DND-41 (cell line): ENCODE results near the gene PNMA8A.
A peak's percentile ranks its signal among the peaks of the same experiment; 100 is the strongest.

Source experiments
- ATAC-seq: fragments of 200-7000 bp; cut with Tn5 transposase; 3 replicates; pipeline ENCODE4 v1.9.1; 2021; ENCODE audit warnings: low read depth; ENCODE audit not compliant: insufficient read depth
- DNase-seq: peaks from one replicate; pipeline ENCODE4 v3.0.0-alpha.2; 2020
- H2AFZ ChIP-seq: 2 replicates; pipeline ENCODE4 v1.6.0; 2012; ENCODE audit warnings: low read depth, low read length
- H3K27ac ChIP-seq: 2 replicates; pipeline ENCODE4 v1.5.1; 2012; ENCODE audit warnings: low read length, inconsistent platforms
- H3K27me3 ChIP-seq: fragments of 200-600 bp; sonication (generic); 2 replicates; pipeline ENCODE4 v1.6.0; 2012; ENCODE audit warnings: low read length, mild to moderate bottlenecking, inconsistent platforms; ENCODE audit not compliant: insufficient read depth, poor library complexity
- H3K36me3 ChIP-seq: 2 replicates; pipeline ENCODE4 v1.5.1; 2012; ENCODE audit warnings: low read length, inconsistent platforms; ENCODE audit not compliant: insufficient read depth
- H3K4me1 ChIP-seq: 2 replicates; pipeline ENCODE4 v1.5.1; 2012; ENCODE audit warnings: mild to moderate bottlenecking, low read length; ENCODE audit not compliant: insufficient read depth
- H3K4me2 ChIP-seq: 2 replicates; pipeline ENCODE4 v1.6.0; 2012; ENCODE audit warnings: mild to moderate bottlenecking, moderate library complexity, low read length, inconsistent platforms; ENCODE audit not compliant: insufficient read depth
- H3K4me3 ChIP-seq, 2 experiments: fragments of 200-600 bp in 1 of 2; shearing (Covaris generic) in 1 of 2; 2 replicates each; pipeline ENCODE4 v1.5.1; 2012 to 2016; ENCODE audit warnings: inconsistent platforms in 2 of 2, low read length in 2 of 2, mild to moderate bottlenecking in 2 of 2, low read depth in 1 of 2, moderate library complexity in 1 of 2
- H3K79me2 ChIP-seq: 2 replicates; pipeline ENCODE4 v1.6.0; 2012; ENCODE audit warnings: low read length, inconsistent platforms; ENCODE audit not compliant: insufficient read depth
- H3K9ac ChIP-seq: 2 replicates; pipeline ENCODE4 v1.6.0; 2012; ENCODE audit warnings: low read depth, mild to moderate bottlenecking, inconsistent platforms, low read length, moderate library complexity
- H3K9me3 ChIP-seq: 2 replicates; pipeline ENCODE4 v1.5.1; 2012; ENCODE audit warnings: low read length, moderate library complexity, mild to moderate bottlenecking, inconsistent platforms; ENCODE audit not compliant: insufficient read depth, severe bottlenecking
- H4K20me1 ChIP-seq: 2 replicates; pipeline ENCODE4 v1.6.0; 2012; ENCODE audit warnings: low read length; ENCODE audit not compliant: insufficient read depth
- EZH2 ChIP-seq: IDR thresholded peaks from 3 replicates; pipeline ENCODE4 v1.6.1; 2012; ENCODE audit warnings: borderline replicate concordance, low read depth, mild to moderate bottlenecking, moderate library complexity, low read length, inconsistent platforms; ENCODE audit not compliant: severe bottlenecking
- TF ChIP-seq, protein P1 (sequence below): IDR thresholded peaks from 2 replicates; pipeline ENCODE4 v1.5.1; 2012; ENCODE audit warnings: borderline replicate concordance, low read length, moderate library complexity, mild to moderate bottlenecking; ENCODE audit not compliant: poor library complexity, severe bottlenecking; ENCODE audit errors: extremely low read depth

Gene PNMA8A

DNA sequence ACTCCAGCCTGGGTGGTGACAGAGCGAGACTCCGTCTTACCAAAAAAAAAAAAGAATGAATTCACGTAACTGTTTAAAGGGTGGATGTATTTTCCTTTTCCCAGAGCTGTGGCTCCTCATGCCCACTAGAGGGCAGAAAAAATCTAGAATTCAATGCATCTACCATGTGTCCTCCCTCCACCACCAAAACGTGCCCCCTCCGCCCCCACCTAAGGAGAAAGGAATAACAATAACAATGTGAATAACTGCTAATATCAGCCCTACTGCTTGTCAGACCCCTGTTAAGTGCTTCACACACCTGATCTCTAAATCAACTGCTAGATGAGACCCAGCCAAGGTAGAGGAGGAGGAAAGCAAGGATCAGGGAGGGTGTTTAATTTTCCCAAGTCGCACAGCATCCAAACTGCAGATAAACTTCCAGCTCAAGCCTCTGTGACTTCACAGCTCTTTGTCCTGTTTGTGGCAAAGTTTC, 44.6 kb upstream of the PNMA8A start:
- no peaks in the 10 kb centered on the region for H3K79me2 ChIP-seq
- no peaks in the 10 kb centered on the region for H4K20me1 ChIP-seq
- DNase-seq (peak; percentile 34), ATAC-seq (peak; percentile 72; the same call in 2 of the 3 replicates)
- H3K27ac ChIP-seq, result no peak overlapping the region
- no peaks in the 10 kb centered on the region for H3K4me1 ChIP-seq
- H3K9ac ChIP-seq, result no peak overlapping the region
- H3K9me3 ChIP-seq, result no peaks in the 10 kb centered on the region
- no peak overlapping the region for H2AFZ ChIP-seq
- H3K4me3 ChIP-seq, result no peak overlapping the region
- no peaks in the 10 kb centered on the region for H3K27me3 ChIP-seq
- no peak overlapping the region for H3K4me2 ChIP-seq
- H3K36me3 ChIP-seq, result no peaks in the 10 kb centered on the region
- TF ChIP-seq, protein P1, sequence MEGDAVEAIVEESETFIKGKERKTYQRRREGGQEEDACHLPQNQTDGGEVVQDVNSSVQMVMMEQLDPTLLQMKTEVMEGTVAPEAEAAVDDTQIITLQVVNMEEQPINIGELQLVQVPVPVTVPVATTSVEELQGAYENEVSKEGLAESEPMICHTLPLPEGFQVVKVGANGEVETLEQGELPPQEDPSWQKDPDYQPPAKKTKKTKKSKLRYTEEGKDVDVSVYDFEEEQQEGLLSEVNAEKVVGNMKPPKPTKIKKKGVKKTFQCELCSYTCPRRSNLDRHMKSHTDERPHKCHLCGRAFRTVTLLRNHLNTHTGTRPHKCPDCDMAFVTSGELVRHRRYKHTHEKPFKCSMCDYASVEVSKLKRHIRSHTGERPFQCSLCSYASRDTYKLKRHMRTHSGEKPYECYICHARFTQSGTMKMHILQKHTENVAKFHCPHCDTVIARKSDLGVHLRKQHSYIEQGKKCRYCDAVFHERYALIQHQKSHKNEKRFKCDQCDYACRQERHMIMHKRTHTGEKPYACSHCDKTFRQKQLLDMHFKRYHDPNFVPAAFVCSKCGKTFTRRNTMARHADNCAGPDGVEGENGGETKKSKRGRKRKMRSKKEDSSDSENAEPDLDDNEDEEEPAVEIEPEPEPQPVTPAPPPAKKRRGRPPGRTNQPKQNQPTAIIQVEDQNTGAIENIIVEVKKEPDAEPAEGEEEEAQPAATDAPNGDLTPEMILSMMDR, result peak; percentile 79
- no peak for TF ChIP-seq EZH2

DNA sequence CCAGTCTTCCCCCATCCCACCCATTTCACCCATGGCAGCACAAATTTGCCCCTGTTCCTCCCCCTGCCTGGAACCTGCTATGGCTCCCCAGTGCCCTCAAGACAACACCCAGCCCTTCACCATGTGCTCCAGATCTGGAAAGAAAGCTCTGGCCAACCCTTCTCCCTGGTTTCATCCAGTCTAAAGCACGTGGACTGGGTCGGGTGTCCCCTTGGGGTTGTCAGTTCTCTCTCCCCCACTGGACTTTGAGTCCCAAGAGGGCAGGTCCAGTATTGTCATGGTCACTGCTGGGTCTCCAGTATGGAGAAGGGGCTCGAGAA, 43.9 kb upstream of the PNMA8A start:
- Histone ChIP-seq H3K4me1 (no peaks in the 10 kb centered on the region), H3K9ac (no peak overlapping the region), H3K79me2 (no peaks in the 10 kb centered on the region), H3K4me3 (no peak overlapping the region), H3K27ac (no peak overlapping the region), H2AFZ (no peak overlapping the region), H4K20me1 (no peaks in the 10 kb centered on the region), H3K36me3 (no peaks in the 10 kb centered on the region), H3K4me2 (no peak overlapping the region), H3K9me3 (no peaks in the 10 kb centered on the region), H3K27me3 (no peaks in the 10 kb centered on the region)
- DNase-seq (no peak), ATAC-seq (no peak)
- no peak for TF ChIP-seq EZH2
- TF ChIP-seq, protein P1, result no peak

DNA sequence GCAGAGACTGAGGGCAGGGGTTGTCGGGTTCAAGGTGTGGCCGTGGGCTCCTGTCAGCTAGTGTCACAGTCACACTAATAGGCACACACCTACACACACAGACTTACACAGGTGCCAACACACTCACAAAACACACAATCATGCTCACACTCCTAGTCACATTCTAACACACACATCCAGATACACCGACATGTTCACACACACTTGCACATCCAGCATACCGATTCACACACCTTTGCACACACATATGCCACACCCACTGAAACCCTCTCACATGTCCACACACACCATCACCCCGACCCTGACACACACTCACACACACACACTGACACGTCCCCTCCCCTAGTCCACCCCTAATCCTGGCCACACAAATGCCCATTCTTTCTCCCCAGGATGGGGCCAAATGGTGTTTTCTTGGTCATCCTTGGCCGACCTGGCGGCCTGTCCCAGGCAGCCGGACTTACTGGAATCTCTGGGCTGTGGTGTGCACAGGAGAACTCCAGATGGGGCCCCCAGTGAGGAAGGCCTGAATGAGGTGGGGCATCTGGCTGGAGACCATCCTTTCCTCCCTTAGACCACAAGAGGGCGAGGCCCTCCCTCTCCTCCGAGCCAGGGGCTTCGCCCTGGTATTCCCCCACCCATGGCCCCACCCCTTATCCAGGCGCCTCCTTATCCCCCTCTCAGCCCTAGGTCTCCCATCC, 43.4 kb upstream of the PNMA8A start:
- Histone ChIP-seq H3K27me3 (no peaks in the 10 kb centered on the region), H3K9ac (no peak overlapping the region), H3K4me1 (no peaks in the 10 kb centered on the region), H3K36me3 (no peaks in the 10 kb centered on the region), H3K9me3 (no peaks in the 10 kb centered on the region), H3K4me3 (no peak overlapping the region), H3K79me2 (no peaks in the 10 kb centered on the region), H3K4me2 (no peak overlapping the region), H4K20me1 (no peaks in the 10 kb centered on the region), H2AFZ (no peak overlapping the region), H3K27ac (no peak overlapping the region)
- ATAC-seq (no peak), DNase-seq (no peak)
- no peak for TF ChIP-seq EZH2
- TF ChIP-seq, protein P1, result no peak
